Natural killer cell (primary cell): ENCODE results near the gene OR2D3. TPM values are rescaled to one million over a fixed set of nuclear protein-coding genes. Genes with fewer than 3 reads are reported as not detected.

Source experiments
- ATAC-seq, 3 donors: fragments of 150-1000 bp in 2 of 3; fragments of 200-7000 bp in 1 of 3; cut with Tn5 transposase; 1 replicate in 1 of 3; 2 replicates in 2 of 3; pipeline ENCODE4 v1.10.0; 2021; ENCODE audit warnings: mild to moderate bottlenecking in 2 of 3, moderate library complexity in 2 of 3
- DNase-seq, 2 donors: peaks; one replicate each; pipeline versions ENCODE4 v3.0.0 to v3.0.0-alpha.2; 2013 to 2021; ENCODE audit warnings: mixed read lengths in 1 of 2
- H3K27ac ChIP-seq: one replicate; pipeline ENCODE4 v1.5.1; 2013; ENCODE audit warnings: mild to moderate bottlenecking, low read length
- H3K27me3 ChIP-seq: one replicate; pipeline ENCODE4 v1.6.1; 2013; ENCODE audit warnings: low read length; ENCODE audit not compliant: control insufficient read depth, insufficient read depth
- H3K36me3 ChIP-seq: one replicate; pipeline ENCODE4 v1.6.1; 2013; ENCODE audit warnings: low read length; ENCODE audit not compliant: control insufficient read depth, insufficient read depth
- H3K4me1 ChIP-seq: one replicate; pipeline ENCODE4 v1.6.1; 2013; ENCODE audit warnings: low read length; ENCODE audit not compliant: control insufficient read depth, insufficient read depth
- H3K4me3 ChIP-seq: one replicate; pipeline ENCODE4 v1.5.1; 2013; ENCODE audit warnings: low read length
- H3K9me3 ChIP-seq: one replicate; pipeline ENCODE4 v1.6.1; 2013; ENCODE audit warnings: low read length; ENCODE audit not compliant: control insufficient read depth, insufficient read depth
- H3K27ac Mint-ChIP-seq, 2 donors: one replicate each; pipeline ENCODE4 v1.8.0; 2022; ENCODE audit warnings: mild to moderate bottlenecking in 2 of 2, mixed read lengths in 2 of 2, moderate library complexity in 1 of 2
- H3K27me3 Mint-ChIP-seq, 2 donors: one replicate each; pipeline ENCODE4 v1.8.0; 2022; ENCODE audit warnings: low read depth in 2 of 2, mixed read lengths in 2 of 2
- H3K36me3 Mint-ChIP-seq: one replicate; pipeline ENCODE4 v1.8.0; 2022; ENCODE audit warnings: mixed read lengths
- H3K4me1 Mint-ChIP-seq, 2 donors: one replicate each; pipeline ENCODE4 v1.8.0; 2022; ENCODE audit warnings: mixed read lengths in 2 of 2
- H3K4me3 Mint-ChIP-seq: one replicate; pipeline ENCODE4 v1.8.0; 2022; ENCODE audit warnings: mild to moderate bottlenecking, moderate library complexity, mixed read lengths
- H3K9me3 Mint-ChIP-seq, 2 donors: one replicate each; pipeline ENCODE4 v1.8.0; 2022; ENCODE audit warnings: mixed read lengths in 2 of 2
- CTCF ChIP-seq: fragments of 200-600 bp; IDR thresholded peaks from one replicate; pipeline ENCODE4 v1.8.0; 2022; ENCODE audit warnings: antibody characterized with exemption
- WGBS: methylation state at CpG from one replicate; pipeline ENCODE4 v1.1.7; 2013; ENCODE audit warnings: missing lambda C conversion rate; ENCODE audit not compliant: insufficient coverage; 5-methylcytosine and 5-hydroxymethylcytosine counted together
- intact Hi-C: fragments of 100-400 bp; cut with micrococcal nuclease; formaldehyde crosslinking; loops from one replicate; pipeline ENCODE4 v1.14.2; 2022
- total RNA-seq, 4 donors: library from RNA; stranded (reverse); fragments of 120-200 nt in 1 of 4; gene quantifications; one replicate each; pipeline versions ENCODE4 v1.2.3 to v1.2.4, GENCODE V29; 2013 to 2022

OR2D3 gene
- total RNA-seq = not detected
- not detected for total RNA-seq (2013)

GRCh38 chr11:6920702-6921101 is at the start of gene OR2D3:
Gene OR2D3, plus strand, starts transcription at chr11:6921002. Its CDS starts 0 bp downstream, at chr11:6921002.
- Mint-ChIP-seq H3K4me3 (no peak within 1 kb of the TSS), H3K9me3 (peaks cover 0 to 2% of the 10 kb centered on the region in 2 donors), H3K27me3 (peaks cover 6 to 50% of the 10 kb centered on the region in 2 donors), H3K36me3 (no peaks in the 10 kb centered on the region), H3K4me1 (peaks cover 0 to 1% of the 10 kb centered on the region in 2 donors), H3K27ac (no peak within 1 kb of the TSS)
- no peaks in the 10 kb centered on the region for H3K4me1 ChIP-seq
- intact Hi-C loops = no loop called here
- DNase-seq (no peak), ATAC-seq (no peak)
- no peaks in the 10 kb centered on the region for H3K27me3 ChIP-seq
- no peak for TF ChIP-seq CTCF
- no CpG with 5 or more reads among the region's 1 CpG for WGBS
- no peaks in the 10 kb centered on the region for H3K36me3 ChIP-seq
- no peak within 1 kb of the TSS for H3K27ac ChIP-seq
- no peaks in the 10 kb centered on the region for H3K9me3 ChIP-seq
- H3K4me3 ChIP-seq = no peak within 1 kb of the TSS

GRCh38 chr11:6871278-6871677 is 49.5 kb upstream of the OR2D3 start:
- Mint-ChIP-seq H3K4me1 (no peaks in the 10 kb centered on the region), H3K36me3 (no peaks in the 10 kb centered on the region), H3K9me3 (no peaks in the 10 kb centered on the region), H3K27me3 (peaks cover 0 to 10% of the 10 kb centered on the region in 2 donors), H3K27ac (no peak overlapping the region), H3K4me3 (no peak overlapping the region)
- H3K4me1 ChIP-seq = no peaks in the 10 kb centered on the region
- DNase-seq (no peak), ATAC-seq (no peak)
- intact Hi-C loops = no loop called here
- no peak overlapping the region for H3K27ac ChIP-seq
- no peaks in the 10 kb centered on the region for H3K36me3 ChIP-seq
- no peak overlapping the region for H3K4me3 ChIP-seq
- no peaks in the 10 kb centered on the region for H3K9me3 ChIP-seq
- no peak for TF ChIP-seq CTCF
- WGBS = no CpG with 5 or more reads among the region's 1 CpG
- H3K27me3 ChIP-seq = no peaks in the 10 kb centered on the region

- Histone ChIP-seq H3K4me3 (no peak overlapping the region), H3K27ac (no peak overlapping the region), H3K9me3 (no peaks in the 10 kb centered on the region), H3K27me3 (no peaks in the 10 kb centered on the region), H3K36me3 (no peaks in the 10 kb centered on the region), H3K4me1 (no peaks in the 10 kb centered on the region)
- H3K4me3 Mint-ChIP-seq = no peak overlapping the region
- DNase-seq = no peak
- no peaks in the 10 kb centered on the region for H3K36me3 Mint-ChIP-seq
- H3K4me1 Mint-ChIP-seq = no peaks in the 10 kb centered on the region
- 100% methylated on average over 1 of the region's 2 CpGs for WGBS
- TF ChIP-seq CTCF = no peak
- peaks cover 2 to 7% of the 10 kb centered on the region in 2 donors for H3K27me3 Mint-ChIP-seq
- H3K27ac Mint-ChIP-seq = no peak overlapping the region
- intact Hi-C loops = no loop called here
- no peak for ATAC-seq
- peaks cover 0 to 3% of the 10 kb centered on the region in 2 donors for H3K9me3 Mint-ChIP-seq
Measured at GRCh38 chr11:6875761-6876160, 45.0 kb upstream of the OR2D3 start.

- no peaks in the 10 kb centered on the region for H3K27me3 ChIP-seq
- TF ChIP-seq CTCF = no peak
- Mint-ChIP-seq H3K4me3 (no peak within 1 kb of the TSS), H3K36me3 (no peaks in the 10 kb centered on the region), H3K27ac (no peak within 1 kb of the TSS), H3K4me1 (no peaks in the 10 kb centered on the region), H3K27me3 (peaks cover 2 to 7% of the 10 kb centered on the region in 2 donors), H3K9me3 (peaks cover 0 to 3% of the 10 kb centered on the region in 2 donors)
- H3K9me3 ChIP-seq = no peaks in the 10 kb centered on the region
- no peak within 1 kb of the TSS for H3K4me3 ChIP-seq
- H3K27ac ChIP-seq = no peak within 1 kb of the TSS
- intact Hi-C loops = no loop called here
- DNase-seq = no peak
- 94% methylated on average over 1 of the region's 1 CpG for WGBS
- H3K4me1 ChIP-seq = no peaks in the 10 kb centered on the region
- H3K36me3 ChIP-seq = no peaks in the 10 kb centered on the region
- no peak for ATAC-seq
Measured at GRCh38 chr11:6876325-6876724, 44.5 kb upstream of the OR2D3 start, which contains the start of gene OR10A4. Gene OR10A4, plus strand, starts transcription at chr11:6876625. Its CDS starts 23 bp downstream, at chr11:6876648.
